NCI-H526 (cell line): ENCODE measurements around the gene VAV2.
A peak's percentile ranks its signal among the peaks of the same experiment; 100 is the strongest.

Experiments used
- DNase-seq, 2 experiments: peaks; one replicate each; lab custom pipeline; 2025; lab: John Stamatoyannopoulos, UW

VAV2 gene

GRCh38 chr9:133728856-133729616 lies 263.1 kb downstream of the VAV2 start:
- no peak for DNase-seq

GRCh38 chr9:133727876-133728441 lies 264.2 kb downstream of the VAV2 start:
- no peak for DNase-seq

- peak in 1 of 2 experiments; percentile 17 for DNase-seq
Observed at GRCh38 chr9:133727277-133727875, 264.7 kb downstream of the VAV2 start.

GRCh38 chr9:133726401-133727276 lies 265.5 kb downstream of the VAV2 start:
- peak in 1 of 2 experiments; percentile 66 for DNase-seq

GRCh38 chr9:133725886-133726285 lies 266.2 kb downstream of the VAV2 start:
- DNase-seq: no peak

GRCh38 chr9:133718563-133719315 lies 273.4 kb downstream of the VAV2 start:
- no peak for DNase-seq

GRCh38 chr9:133717113-133718031 lies 274.8 kb downstream of the VAV2 start:
- no peak for DNase-seq

- DNase-seq: no peak
Observed at GRCh38 chr9:133716564-133717112, 275.5 kb downstream of the VAV2 start.

- no peak for DNase-seq
Observed at GRCh38 chr9:133715866-133716563, 276.1 kb downstream of the VAV2 start.

- DNase-seq: no peak
Observed at GRCh38 chr9:133715295-133715865, 276.7 kb downstream of the VAV2 start.

GRCh38 chr9:133714606-133715294 lies 277.4 kb downstream of the VAV2 start:
- no peak for DNase-seq

- no peak for DNase-seq
Observed at GRCh38 chr9:133713960-133714495, 278.1 kb downstream of the VAV2 start.

GRCh38 chr9:133713150-133713959 lies 278.8 kb downstream of the VAV2 start:
- no peak for DNase-seq

GRCh38 chr9:133712221-133713100 lies 279.7 kb downstream of the VAV2 start:
- DNase-seq: no peak
